Activated CD8-positive, alpha-beta memory T cell treated with anti-CD3 and anti-CD28 coated beads for 4 hours (primary cell): Measurements from ENCODE around the gene GSK3A.

Source experiments
- DNase-seq, 2 donors: peaks; one replicate each; pipeline ENCODE4 v3.0.0-alpha.2; 2020; ENCODE audit warnings: low read depth in 2 of 2

The GSK3A gene

DNA sequence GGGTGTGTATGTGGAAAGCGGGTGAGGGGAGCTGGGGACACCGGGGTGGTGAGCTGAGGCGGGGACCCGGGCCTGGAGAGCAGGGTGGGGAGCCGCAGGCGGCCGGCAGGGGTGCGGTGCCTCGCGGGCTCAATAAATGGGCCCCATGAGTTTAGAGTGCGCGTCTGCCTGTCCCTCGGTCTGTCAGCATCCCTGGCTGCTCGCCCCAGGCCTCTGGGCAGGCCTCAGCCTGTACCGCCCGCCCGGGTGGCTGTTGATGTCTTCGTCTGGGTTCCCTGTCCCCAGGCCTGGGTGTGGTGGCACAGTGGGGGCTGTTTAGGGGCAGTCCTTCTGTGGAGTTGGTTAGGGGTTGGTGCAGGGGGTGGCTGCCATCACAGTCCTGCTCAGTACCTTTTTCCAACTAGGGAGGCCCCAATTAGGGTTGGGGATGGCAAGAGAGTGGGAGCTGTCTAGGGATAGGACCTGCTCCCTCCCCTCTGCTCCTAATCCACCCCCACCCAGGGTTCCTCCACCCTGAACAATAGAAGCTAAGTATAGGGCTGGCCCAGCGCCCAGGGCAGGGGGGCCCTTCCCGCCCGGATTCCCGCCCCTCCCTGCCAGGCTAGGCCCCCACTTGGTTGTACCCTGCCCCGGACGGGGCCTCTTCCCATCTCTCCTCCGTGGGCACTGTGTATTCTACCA lies 38.9 kb upstream of the GSK3A start:
- no peak for DNase-seq

DNA sequence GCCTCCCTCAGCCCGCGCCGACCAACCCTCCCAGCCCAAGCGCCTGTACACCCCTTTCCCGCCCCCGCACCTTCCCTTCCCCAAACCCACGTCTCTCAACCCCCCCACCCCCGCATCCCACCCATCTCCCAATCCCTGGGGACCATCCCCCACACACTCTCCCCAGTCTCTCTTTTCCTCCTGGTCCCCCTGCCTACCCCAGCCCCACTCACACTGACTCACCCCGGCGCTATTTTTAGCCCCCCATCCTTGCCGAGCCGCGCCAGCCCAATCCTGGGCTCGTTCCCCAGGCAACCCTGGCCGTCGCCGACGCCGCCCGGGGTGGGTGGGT lies 38.4 kb upstream of the GSK3A start:
- DNase-seq: no peak

DNA sequence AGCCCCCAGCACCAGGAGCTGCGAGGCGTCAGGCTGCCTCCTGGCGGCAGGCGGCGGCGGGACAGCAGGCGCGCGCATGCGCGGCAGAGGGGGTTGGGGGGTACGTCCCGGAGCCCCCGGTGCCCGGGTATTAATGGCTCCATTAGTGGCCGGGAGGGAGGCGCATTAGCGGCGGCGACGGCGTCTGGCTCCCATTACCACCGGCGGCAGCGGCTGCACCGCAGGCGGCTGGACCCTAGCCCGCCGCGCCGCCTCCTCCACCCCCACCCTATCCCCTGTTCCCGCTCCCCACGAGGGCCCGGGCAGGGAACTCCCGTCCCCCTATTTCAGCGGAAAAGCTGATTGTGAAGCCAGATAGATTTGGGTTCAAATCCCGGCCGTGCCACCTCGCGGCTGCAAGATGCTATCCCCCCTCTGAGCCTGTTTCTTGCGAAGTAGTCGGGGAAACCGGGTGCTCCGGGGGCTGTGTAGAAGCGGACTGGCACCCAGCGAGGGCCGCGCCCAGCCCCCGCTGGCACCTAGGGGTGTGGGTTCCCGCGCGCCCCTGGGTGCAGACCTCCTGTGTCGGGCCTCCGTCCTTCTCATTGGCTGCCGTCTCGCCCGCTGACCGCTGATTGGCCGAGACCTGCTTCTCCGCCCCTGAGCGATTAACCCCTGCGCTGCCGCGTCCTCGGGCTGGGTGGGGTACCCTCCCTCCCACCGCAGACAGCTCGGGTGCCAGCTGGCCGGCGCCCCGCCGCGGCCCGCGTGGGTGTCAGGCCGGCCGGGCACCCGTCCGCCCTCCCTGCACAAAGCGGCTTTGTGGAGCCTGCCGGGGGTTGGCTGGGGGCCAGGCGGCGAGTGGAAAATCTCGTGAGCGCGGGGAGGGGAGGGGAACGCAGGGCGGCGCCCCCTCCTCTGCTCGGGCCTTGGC lies 37.8 kb upstream of the GSK3A start:
- DNase-seq: peak; percentile 64 to 73

DNA sequence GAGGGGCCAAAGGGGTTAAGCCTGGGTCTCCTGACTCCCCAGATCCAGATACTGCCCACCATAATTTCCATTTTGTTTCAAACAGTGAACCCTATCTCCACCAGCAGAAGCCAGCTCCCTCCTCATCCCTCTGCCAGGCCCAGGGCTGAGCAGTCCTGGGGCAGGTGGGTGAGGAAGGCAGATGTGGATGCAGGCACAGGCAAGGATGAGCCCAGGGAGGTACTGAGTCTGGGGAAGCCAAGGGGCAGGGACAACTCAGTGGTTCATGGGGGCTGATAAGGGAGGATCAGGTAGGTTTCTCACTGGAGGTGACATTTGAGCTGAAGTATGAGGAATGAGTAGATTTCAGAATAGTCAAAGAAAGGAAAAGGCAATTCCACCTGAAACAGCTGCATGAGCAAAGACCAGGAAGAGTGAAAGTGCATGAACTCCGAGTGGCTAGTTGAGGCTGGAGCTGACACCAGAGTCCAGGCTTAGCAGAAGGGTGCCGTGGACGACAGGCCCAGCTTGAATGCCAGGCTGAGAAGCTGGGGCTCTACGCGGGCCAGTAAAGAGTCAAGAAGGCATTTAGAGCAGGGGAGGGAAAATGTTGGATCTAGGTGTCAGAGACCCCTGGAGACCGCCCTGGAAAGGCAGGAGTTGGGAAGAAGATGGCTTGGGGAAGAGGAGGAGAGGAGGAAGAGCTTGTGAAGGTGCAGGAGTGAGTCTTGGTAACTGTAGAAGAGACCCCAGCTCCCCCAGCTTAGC lies 36.9 kb upstream of the GSK3A start:
- DNase-seq: no peak

DNA sequence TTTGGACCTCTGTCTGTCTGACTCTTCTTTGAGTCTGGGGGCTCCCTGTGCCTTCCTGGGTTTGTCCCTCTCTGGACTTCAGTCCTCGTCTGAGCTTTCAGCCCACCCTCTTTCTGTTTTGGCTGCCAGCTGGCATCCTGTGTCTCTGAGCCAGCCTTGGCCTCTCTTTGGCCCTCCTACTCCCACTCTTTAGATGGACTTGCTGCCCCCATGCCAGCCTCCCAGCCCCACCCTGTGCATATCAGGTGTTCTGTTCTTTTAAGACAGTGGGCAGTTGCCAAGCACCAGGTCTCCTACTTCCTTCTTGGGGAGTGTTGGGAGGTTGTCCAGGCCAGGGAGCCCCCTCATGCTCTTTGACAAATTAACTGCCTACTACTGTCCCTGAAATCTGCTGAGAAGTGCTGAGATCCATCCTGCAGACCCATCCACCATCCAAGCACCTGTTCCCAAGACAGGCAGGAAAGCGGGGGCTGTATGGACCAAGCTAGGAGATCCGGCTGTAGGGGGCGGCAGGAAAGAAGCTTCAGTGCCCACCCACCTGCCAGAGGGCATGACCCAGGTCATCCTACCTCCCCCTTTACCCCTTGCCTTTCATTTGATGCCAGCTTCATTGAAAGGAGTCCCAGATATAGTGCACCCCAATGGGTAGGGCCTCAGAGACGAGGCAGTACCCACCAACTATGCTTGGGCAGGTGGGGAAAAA lies 36.2 kb upstream of the GSK3A start:
- DNase-seq: no peak

DNA sequence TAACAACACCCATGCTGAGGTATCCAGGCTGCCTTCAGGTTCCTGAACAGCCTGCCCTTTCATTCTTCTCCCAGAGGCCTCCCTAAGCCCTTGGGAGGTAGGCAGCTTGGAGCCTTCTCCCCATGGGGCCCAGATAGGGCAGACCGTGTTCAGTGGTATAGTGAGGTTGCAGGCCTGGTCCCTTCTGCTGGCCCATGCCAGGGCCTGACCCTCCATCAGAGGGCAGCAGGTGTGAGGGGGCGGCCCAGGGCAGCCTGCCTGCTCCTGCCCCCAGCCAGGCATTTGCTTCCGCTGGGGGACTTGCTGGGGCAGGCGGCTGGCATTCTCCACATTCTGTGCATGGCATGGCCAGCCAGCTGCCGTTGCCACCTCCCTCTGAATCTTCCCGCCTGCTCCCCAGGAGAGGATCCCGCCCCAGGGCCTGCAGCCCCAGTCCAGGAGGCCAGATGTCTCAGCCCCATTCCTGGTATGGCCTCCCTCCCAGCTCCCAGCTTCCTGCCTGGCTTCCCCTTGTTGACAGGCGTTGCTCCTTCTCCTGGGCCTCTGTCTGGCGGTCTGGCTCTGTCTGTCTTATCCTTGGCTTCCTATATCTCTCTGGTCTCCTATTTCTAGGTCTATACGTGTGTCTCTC lies 35.5 kb upstream of the GSK3A start:
- no peak for DNase-seq

DNA sequence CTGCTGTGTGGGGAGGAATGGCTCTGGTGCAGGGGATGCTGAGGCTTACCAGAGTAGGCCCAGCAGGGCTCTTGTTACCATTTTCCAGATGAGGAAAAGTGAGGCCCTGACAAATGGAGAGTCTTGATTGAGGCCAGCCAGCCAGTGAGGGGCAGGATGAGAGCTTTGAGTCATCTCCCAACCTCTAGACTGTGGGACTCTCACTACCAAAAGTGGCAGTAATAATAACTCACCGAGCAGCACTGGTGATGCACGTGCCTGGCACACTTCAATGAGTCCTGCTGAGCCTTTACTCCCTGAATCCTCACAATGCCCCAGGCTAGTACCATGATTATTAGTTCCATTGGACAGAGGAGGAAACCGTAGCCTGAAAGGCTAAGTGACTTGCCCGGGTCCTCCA lies 34.4 kb upstream of the GSK3A start:
- DNase-seq: no peak

DNA sequence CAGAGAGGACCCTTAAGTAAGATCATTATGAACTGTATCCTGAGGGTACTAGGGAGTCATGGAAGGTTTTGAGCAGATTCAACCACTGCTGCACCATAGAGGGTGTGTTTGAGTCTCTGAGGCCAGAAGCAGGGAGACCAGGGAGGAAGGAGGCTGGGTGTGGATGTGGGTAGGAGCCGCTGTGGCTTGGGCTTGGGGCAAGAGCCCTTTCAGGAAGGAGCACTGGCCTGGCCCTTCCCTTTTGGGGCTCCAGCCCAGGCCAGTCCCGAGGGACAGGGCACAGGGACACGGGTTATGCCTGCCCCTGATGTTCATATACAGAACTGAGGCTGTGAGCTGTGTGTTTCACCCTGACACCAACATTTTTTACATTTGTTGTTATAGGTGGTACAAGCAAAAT lies 33.9 kb upstream of the GSK3A start:
- no peak for DNase-seq

DNA sequence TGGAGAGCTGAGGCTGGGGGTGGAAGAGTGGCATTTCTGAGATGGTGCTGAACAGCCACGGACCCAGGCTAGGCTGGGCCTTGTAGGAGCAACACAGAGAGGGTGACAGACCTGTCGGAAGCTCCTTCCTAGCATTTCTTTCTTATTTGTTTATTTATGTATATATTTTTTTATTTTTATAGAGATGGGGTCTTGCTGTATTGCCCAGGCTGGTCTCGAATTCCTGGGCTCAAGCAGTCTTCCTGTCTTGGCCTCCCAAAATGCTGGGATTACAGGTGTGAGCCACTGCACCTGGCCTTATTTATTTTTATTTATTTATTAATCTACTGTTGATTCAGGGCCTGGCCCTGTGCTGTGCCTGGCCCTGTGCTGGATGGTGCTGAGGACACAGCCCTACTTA lies 33.1 kb upstream of the GSK3A start:
- DNase-seq: no peak

DNA sequence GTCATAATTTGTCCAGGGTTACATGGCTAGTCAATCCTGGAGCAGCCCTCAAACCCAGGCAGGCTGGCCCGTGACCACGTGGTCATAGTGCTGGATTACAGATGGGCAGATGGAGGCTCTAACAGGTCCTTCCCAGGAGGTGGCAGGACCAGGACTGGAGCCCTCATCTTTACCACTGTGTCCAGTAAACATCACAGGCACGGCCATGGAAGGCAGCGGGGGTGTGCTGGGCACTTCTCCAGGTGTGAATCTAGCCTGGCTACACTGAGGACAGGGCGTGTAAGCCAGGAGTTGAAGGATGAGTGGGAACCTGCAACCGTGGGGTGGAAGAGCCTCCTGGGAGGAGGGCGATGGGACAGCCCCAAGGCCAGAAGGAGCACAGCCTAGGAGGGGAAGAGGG lies 32.7 kb upstream of the GSK3A start:
- no peak for DNase-seq

DNA sequence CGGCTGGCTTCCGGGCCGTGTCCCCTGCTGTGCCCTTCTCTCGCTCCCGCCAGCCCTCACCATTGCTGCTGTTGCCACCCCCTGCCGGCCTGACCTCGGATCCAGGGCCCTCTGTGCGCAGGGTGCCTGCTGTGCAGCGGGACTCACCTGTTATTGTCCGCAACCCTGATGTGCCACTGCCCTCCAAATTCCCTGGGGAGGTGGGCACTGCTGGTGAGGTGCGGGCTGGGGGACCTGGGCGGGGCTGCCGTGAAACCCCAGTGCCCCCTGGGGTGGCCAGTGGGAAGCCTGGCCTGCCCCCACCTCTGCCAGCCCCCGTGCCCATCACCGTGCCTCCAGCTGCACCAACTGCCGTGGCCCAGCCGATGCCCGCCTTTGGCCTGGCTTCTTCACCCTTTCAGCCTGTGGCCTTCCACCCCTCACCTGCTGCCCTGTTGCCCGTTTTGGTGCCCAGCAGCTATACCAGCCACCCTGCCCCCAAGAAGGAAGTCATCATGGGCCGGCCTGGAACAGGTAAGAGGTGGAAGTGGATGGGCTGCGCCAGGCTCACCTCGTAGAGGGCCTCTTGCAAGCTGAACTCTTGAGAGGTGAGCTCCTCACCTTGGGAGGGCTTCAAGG lies 31.8 kb upstream of the GSK3A start:
- no peak for DNase-seq

DNA sequence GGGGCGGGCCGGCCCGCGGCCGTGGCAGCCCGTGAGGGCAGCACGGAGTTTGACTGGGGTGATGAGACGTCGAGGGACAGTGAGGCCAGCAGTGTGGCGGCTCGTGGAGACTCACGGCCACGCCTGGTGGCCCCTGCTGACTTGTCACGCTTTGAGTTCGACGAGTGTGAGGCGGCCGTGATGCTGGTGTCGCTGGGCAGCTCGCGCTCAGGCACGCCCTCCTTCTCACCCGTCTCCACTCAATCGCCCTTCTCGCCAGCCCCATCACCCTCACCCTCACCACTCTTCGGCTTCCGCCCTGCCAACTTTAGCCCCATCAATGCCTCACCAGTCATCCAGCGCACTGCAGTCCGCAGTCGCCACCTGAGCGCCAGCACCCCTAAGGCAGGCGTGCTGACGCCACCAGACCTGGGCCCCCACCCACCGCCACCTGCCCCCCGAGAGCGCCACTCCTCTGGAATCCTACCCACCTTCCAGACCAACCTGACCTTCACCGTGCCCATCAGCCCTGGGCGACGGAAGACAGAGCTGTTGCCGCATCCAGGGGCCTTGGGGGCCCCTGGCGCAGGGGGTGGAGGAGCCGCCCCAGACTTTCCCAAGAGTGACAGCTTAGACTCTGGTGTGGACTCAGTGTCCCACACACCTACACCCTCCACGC lies 31.1 kb upstream of the GSK3A start:
- DNase-seq: no peak

DNA sequence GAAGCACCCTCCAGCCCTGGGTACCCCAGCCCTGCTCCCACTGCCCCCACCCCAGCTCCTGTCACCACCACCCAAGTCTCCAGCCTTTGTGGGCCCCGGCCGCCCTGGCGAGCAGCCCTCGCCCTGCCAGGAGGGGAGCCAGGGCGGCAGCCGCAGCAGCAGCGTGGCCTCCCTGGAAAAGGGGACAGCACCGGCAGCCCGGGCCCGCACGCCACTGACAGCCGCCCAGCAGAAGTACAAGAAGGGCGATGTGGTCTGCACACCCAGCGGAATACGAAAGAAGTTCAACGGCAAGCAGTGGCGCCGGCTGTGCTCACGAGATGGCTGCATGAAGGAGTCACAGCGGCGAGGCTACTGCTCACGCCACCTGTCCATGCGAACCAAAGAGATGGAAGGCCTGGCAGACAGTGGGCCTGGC lies 30.6 kb upstream of the GSK3A start:
- no peak for DNase-seq

DNA sequence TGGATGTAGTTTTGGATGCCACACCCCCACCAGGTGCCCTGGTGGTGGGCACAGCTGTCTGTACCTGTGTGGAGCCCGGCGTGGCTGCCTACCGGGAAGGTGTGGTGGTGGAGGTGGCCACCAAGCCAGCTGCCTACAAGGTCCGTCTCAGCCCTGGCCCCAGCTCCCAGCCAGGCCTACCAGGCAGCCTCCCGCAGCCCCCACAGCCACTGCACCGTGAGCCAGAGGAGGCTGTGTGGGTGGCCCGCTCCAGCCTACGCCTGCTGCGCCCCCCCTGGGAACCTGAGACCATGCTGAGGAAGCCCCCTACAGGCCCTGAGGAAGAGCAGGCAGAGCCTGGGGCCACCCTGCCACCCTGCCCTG lies 30.1 kb upstream of the GSK3A start:
- no peak for DNase-seq

DNA sequence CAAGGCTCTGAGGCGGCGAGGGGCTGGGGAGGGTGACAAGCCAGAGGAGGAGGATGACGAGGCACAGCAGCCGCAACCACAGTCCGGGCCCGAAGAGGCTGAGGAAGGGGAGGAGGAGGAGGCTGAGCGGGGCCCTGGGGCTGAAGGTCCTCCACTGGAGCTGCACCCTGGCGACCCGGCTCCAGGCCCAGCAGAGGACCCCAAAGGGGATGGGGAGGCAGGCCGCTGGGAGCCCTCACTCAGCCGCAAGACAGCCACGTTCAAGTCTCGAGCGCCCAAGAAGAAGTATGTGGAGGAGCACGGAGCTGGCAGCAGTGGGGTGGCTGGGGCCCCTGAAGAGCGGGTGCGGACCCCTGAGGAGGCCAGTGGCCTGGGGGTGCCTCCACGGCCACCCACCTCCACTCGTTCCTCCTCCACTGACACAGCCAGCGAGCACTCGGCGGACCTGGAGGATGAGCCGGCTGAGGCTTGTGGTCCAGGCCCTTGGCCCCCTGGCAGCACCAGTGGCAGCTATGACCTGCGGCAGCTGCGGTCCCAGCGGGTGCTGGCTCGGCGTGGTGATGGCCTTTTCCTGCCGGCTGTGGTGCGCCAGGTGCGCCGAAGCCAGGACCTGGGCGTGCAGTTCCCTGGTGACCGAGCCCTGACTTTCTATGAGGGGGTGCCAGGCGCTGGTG lies 29.6 kb upstream of the GSK3A start:
- no peak for DNase-seq

DNA sequence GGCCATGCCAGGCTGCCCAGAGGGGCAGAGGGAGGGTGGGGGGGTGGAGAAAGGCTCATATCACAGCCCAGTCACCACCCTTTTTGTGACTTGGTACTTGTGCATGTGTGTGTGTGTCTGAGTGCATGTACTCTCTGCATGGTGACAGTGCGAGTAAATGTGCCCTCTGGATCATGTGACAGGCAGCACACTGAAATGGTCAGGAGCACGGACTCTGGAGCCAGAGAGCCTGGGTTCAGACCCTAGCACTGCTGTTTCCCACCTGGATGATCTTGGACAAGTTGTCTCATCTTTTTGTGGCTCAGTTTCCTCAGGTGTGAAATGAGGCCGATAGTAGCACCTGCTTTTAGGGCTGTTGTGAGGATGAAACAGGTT lies 28.6 kb upstream of the GSK3A start:
- no peak for DNase-seq

DNA sequence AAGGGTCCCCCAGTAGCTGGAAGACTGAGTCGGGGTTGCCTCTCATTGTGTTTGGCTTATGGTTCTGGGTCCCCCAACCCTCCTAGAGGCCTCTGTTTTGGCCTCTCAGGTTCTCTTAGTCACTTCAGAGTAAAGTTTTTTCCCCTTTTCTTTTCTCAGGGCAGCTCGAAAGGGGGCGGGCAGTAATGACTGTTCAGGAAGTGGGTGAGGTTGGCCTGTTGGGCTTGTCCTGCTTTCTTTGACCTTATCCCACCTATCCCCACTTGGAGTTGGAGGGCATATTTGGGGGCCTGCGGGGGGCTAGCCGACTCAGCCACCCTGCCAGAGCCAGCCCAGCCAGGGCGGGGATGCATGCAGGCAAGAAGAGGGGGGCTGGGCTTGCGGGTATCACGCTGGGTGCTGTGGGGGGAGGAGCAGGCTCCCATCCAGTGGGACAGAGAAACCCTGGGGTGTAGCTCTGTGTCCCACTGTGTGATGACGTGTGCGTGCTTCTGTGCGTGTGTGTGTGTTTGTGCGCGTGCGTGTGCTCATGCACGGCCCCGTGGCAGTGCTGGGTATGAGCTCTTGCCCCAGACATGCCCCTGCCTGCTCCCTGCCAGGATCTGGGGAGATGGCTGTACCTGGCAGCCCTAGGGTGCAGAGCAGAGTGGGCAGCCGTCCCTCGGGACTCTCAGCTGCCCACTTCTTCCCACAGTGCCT lies 28.1 kb upstream of the GSK3A start:
- no peak for DNase-seq

DNA sequence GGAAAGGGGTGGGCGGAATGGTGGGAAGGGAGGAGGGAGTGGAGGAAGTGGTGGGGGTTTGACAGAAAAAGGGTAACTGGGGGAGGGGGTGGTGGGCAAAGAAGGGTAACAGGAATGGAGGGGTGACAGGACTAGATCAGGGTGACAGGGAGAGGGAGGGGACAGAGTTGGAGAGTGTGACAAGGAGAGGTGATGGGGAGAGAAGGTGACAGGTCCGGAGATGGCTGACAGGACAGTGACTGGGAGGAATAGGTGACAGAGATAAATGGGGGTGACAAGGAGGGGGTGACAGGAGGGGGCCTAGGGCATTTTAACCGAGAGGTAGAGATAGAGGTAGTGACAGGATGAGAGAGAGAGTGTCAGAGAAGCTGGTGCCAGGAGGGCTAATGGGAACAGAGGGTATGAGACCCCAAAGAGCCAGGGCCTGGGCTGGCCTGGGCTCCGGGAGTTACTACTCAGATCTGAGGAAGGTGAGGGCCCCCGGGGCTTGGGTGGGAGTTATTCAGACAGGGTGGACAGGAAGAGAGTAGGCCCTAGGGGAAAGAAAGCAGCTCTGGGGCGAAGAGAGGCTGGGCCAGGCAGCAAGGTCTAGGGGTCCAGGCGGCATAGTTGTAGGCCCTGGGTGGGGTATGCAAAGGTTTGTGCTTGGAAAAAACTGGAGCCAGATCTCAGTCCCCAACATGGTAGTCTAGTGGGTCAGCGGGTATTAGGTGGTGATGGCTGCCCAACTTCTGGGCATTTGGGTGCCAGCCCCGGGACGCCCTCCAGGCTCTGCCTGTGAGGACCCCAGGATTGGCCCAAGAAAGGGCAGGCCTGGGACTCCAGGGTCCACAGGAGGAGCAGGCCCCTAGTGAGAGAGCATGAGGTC lies 27.3 kb upstream of the GSK3A start:
- no peak for DNase-seq
